ENCODE measurements around the gene UBE2H.

DNA sequence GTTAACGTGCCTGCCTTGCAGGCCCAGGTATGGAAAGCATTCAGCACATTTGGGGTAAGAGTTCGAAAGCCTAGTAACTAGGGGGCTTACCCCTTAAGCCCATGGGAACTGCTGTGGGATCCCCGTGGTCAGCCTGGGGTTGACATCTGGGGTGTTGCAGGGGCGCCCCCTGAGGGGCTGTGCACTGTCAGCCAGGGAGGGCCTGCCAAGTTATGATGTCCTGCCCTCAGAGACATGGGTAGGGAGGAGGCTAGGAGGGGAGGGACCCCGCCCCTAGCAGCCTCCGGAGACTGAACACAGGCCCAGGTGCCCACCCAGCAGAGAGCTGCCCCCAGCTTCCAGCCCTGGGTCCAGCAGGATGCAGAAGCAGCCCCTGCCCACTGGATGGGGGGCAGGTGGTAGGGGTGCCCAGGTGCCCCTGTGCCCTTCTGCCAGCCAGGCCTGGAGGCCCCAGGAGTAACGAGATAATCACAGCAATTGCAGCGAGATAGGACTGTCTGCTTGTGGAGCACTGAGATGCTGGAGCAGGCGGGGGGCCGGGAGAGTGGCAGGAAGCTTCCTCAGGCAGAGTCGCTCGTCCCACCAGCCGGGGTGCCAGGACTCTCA lies 153.3 kb downstream of the UBE2H start:
- TF ChIP-seq MXI1 (IDR thresholded peaks at IDR 0.05; ENCODE audit: low read depth, low read length) (no peak), TCF12 (IDR thresholded peaks at IDR 0.05) (no peak), RAD21 (IDR thresholded peaks at IDR 0.05; ENCODE audit: low read length) (no peak), NRF1 (IDR thresholded peaks at IDR 0.05; ENCODE audit: low read depth, low read length) (no peak), EP300 (IDR thresholded peaks at IDR 0.05; ENCODE audit: borderline replicate concordance in 1 of 2, low read depth in 1 of 2, low read length in 1 of 2) (no peak), YY1 (IDR thresholded peaks at IDR 0.05; ENCODE audit: low read depth) (no peak), JUND (IDR thresholded peaks at IDR 0.05) (no peak)
- TF ChIP-seq, protein P1, sequence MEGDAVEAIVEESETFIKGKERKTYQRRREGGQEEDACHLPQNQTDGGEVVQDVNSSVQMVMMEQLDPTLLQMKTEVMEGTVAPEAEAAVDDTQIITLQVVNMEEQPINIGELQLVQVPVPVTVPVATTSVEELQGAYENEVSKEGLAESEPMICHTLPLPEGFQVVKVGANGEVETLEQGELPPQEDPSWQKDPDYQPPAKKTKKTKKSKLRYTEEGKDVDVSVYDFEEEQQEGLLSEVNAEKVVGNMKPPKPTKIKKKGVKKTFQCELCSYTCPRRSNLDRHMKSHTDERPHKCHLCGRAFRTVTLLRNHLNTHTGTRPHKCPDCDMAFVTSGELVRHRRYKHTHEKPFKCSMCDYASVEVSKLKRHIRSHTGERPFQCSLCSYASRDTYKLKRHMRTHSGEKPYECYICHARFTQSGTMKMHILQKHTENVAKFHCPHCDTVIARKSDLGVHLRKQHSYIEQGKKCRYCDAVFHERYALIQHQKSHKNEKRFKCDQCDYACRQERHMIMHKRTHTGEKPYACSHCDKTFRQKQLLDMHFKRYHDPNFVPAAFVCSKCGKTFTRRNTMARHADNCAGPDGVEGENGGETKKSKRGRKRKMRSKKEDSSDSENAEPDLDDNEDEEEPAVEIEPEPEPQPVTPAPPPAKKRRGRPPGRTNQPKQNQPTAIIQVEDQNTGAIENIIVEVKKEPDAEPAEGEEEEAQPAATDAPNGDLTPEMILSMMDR (IDR thresholded peaks at IDR 0.05): no peak
- TF ChIP-seq, protein P2, sequence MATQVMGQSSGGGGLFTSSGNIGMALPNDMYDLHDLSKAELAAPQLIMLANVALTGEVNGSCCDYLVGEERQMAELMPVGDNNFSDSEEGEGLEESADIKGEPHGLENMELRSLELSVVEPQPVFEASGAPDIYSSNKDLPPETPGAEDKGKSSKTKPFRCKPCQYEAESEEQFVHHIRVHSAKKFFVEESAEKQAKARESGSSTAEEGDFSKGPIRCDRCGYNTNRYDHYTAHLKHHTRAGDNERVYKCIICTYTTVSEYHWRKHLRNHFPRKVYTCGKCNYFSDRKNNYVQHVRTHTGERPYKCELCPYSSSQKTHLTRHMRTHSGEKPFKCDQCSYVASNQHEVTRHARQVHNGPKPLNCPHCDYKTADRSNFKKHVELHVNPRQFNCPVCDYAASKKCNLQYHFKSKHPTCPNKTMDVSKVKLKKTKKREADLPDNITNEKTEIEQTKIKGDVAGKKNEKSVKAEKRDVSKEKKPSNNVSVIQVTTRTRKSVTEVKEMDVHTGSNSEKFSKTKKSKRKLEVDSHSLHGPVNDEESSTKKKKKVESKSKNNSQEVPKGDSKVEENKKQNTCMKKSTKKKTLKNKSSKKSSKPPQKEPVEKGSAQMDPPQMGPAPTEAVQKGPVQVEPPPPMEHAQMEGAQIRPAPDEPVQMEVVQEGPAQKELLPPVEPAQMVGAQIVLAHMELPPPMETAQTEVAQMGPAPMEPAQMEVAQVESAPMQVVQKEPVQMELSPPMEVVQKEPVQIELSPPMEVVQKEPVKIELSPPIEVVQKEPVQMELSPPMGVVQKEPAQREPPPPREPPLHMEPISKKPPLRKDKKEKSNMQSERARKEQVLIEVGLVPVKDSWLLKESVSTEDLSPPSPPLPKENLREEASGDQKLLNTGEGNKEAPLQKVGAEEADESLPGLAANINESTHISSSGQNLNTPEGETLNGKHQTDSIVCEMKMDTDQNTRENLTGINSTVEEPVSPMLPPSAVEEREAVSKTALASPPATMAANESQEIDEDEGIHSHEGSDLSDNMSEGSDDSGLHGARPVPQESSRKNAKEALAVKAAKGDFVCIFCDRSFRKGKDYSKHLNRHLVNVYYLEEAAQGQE (IDR thresholded peaks at IDR 0.05; ENCODE audit: low read depth, low read length): no peak

All from SK-N-SH (cell line).